ENCODE measurements around the gene NRSN2.

GRCh38 chr20:367486-367887 is 20.6 kb downstream of the NRSN2 start:
- TF ChIP-seq, protein P1, sequence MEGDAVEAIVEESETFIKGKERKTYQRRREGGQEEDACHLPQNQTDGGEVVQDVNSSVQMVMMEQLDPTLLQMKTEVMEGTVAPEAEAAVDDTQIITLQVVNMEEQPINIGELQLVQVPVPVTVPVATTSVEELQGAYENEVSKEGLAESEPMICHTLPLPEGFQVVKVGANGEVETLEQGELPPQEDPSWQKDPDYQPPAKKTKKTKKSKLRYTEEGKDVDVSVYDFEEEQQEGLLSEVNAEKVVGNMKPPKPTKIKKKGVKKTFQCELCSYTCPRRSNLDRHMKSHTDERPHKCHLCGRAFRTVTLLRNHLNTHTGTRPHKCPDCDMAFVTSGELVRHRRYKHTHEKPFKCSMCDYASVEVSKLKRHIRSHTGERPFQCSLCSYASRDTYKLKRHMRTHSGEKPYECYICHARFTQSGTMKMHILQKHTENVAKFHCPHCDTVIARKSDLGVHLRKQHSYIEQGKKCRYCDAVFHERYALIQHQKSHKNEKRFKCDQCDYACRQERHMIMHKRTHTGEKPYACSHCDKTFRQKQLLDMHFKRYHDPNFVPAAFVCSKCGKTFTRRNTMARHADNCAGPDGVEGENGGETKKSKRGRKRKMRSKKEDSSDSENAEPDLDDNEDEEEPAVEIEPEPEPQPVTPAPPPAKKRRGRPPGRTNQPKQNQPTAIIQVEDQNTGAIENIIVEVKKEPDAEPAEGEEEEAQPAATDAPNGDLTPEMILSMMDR (conservative IDR thresholded peaks at IDR 0.05; ENCODE audit: low read depth, low read length) = no peak
- TF ChIP-seq BHLHE40 (IDR thresholded peaks at IDR 0.05; ENCODE audit: low read depth, low read length) = no peak

Data from IMR-90 (cell line).